K562 (cell line): ENCODE data around the gene ENTR1. TPM values are rescaled to one million over a fixed set of nuclear protein-coding genes. Genes with fewer than 3 reads are reported as not detected.

ENCODE experiments used
- GABPB1 ChIP-seq: sonication (generic); formaldehyde crosslinking; IDR thresholded peaks from 2 replicates; pipeline ENCODE4 v1.8.0; 2022; ENCODE audit warnings: mild to moderate bottlenecking, missing genetic modification reagents
- GTF2B ChIP-seq: IDR thresholded peaks from 2 replicates; pipeline ENCODE4 v1.6.1; 2011; ENCODE audit not compliant: insufficient read length; ENCODE audit errors: extremely low read depth
- HMG20A ChIP-seq: fragments of 450-650 bp; formaldehyde crosslinking; conservative IDR thresholded peaks from 2 replicates; pipeline ENCODE4 v1.4.0; 2020; ENCODE audit warnings: mild to moderate bottlenecking, mixed read lengths
- JUN ChIP-seq, 2 experiments: sonication (generic) in 1 of 2; formaldehyde crosslinking in 1 of 2; IDR thresholded peaks; 2 replicates each; pipeline versions ENCODE4 v1.6.1 to v1.8.0; 2012 to 2022; ENCODE audit warnings: borderline replicate concordance in 2 of 2, mild to moderate bottlenecking in 2 of 2, improper control_type of control experiment in 1 of 2, low read depth in 1 of 2, low read length in 1 of 2, missing genetic modification reagents in 1 of 2
- LARP7 ChIP-seq: fragments of 450-650 bp; IDR thresholded peaks from 2 replicates; pipeline ENCODE4 v1.6.1; 2016
- MYNN ChIP-seq, 2 experiments: sonication (generic); formaldehyde crosslinking in 1 of 2; IDR thresholded peaks; 2 replicates each; pipeline versions ENCODE4 v1.5.0 to v1.6.1; 2016 to 2020; ENCODE audit warnings: antibody characterized with exemption in 1 of 2, missing genetic modification reagents in 1 of 2
- NKRF ChIP-seq: fragments of 450-650 bp; IDR thresholded peaks from 2 replicates; pipeline ENCODE4 v1.6.1; 2016; ENCODE audit warnings: borderline replicate concordance
- PHB ChIP-seq: fragments of 250-450 bp; sonication (Bioruptor Pico); IDR thresholded peaks from 2 replicates; pipeline ENCODE4 v1.5.0; 2021
- RREB1 ChIP-seq: fragments of 250-450 bp; sonication (Bioruptor Pico); IDR thresholded peaks from 2 replicates; pipeline ENCODE4 v1.4.0; 2020
- SIN3B ChIP-seq: fragments of 450-650 bp; IDR thresholded peaks from 2 replicates; pipeline ENCODE4 v1.6.1; 2017; ENCODE audit warnings: low read depth, mild to moderate bottlenecking, moderate library complexity
- SUPT5H ChIP-seq: fragments of 450-650 bp; IDR thresholded peaks from 2 replicates; pipeline ENCODE4 v1.6.1; 2016
- TAL1 ChIP-seq: fragments of 450-650 bp; IDR thresholded peaks from 2 replicates; pipeline ENCODE4 v1.6.1; 2016; ENCODE audit warnings: mild to moderate bottlenecking
- TOE1 ChIP-seq, 2 experiments: fragments of 450-650 bp in 1 of 2; sonication (generic) in 1 of 2; formaldehyde crosslinking in 1 of 2; IDR thresholded peaks; 2 replicates each; pipeline versions ENCODE4 v1.7.1 to v1.8.0; 2016 to 2022; ENCODE audit warnings: borderline replicate concordance in 2 of 2, mild to moderate bottlenecking in 2 of 2, antibody characterized with exemption in 1 of 2, inconsistent platforms in 1 of 2, low read depth in 1 of 2, missing genetic modification reagents in 1 of 2, moderate library complexity in 1 of 2
- ZBTB49 ChIP-seq: sonication (generic); formaldehyde crosslinking; IDR thresholded peaks from 2 replicates; pipeline ENCODE4 v1.8.0; 2022; ENCODE audit warnings: missing genetic modification reagents, mild to moderate bottlenecking, borderline replicate concordance
- ZNF436 ChIP-seq: fragments of 250-450, 450-650 bp; sonication (Bioruptor Pico); formaldehyde crosslinking; IDR thresholded peaks from 2 replicates; pipeline ENCODE4 v1.7.0; 2020; ENCODE audit warnings: mild to moderate bottlenecking
- polyA plus RNA-seq, 8 experiments: library from polyadenylated mRNA; depleted of rRNA in 4 of 8; stranded (reverse) in 5 of 8; unstranded in 3 of 8; fragments of >200 nt; fragmentation: Nextera tagmentation in 2 of 8; fragmentation: Illumina TruSeq in 1 of 8; extraction: Ambion mirVana in 2 of 8; extraction: Trizol in 1 of 8; gene quantifications; 2 replicates each; pipeline versions ENCODE4 v1.2.1 to v1.2.3, GENCODE V29; 2011 to 2014; ENCODE audit warnings: inconsistent platforms in 1 of 8, missing spikeins in 1 of 8
- total RNA-seq, 7 experiments: library from RNA; depleted of rRNA in 6 of 7; stranded (reverse); fragments of >200 nt in 6 of 7; fragmentation: Illumina TruSeq in 2 of 7; extraction: Trizol in 2 of 7; gene quantifications; 2 replicates each; pipeline versions ENCODE4 v1.2.1 to v1.2.3, GENCODE V29; 2011 to 2021; ENCODE audit warnings: low replicate concordance in 1 of 7

The ENTR1 gene
- total and polyA plus RNA-seq, 9 of the 15 experiments (the other 6 are each of a cell fraction or from before 2014, with no cell fraction given): 6.7 to 106 (median 72.6) TPM

GRCh38 chr9:136372561-136373299 is 37.7 kb downstream of the ENTR1 start (continued):
- peak; percentile 48; the same call in 1 of the 2 replicates for TF ChIP-seq JUN (IDR thresholded peaks at IDR 0.05; ENCODE audit: borderline replicate concordance, low read depth, low read length)
- no peak for TF ChIP-seq JUN (CRISPR knock-in tag; IDR thresholded peaks at IDR 0.05; ENCODE audit: borderline replicate concordance)
- no peak for TF ChIP-seq ZBTB49 (CRISPR knock-in tag)
- no peak for TF ChIP-seq RREB1
- 0 out of 2 replicates have a peak, but pooled peaks have one; percentile 15 for TF ChIP-seq LARP7
- peak; percentile 5; the same call in 1 of the 2 replicates for TF ChIP-seq SUPT5H
- TF ChIP-seq SIN3B: peak; percentile 19; the same call in 1 of the 2 replicates
- TF ChIP-seq ZNF436 (CRISPR knock-in tag): no peak
- TF ChIP-seq PHB (CRISPR knock-in tag): no peak
- no peak for TF ChIP-seq TAL1
- peak; percentile 85 for TF ChIP-seq NKRF
- TF ChIP-seq HMG20A (CRISPR knock-in tag): no peak
- TF ChIP-seq GTF2B: no peak
- TF ChIP-seq GABPB1: peak; percentile 67
- TF ChIP-seq MYNN (IDR thresholded peaks at IDR 0.05): peak; percentile 91
- TF ChIP-seq MYNN (CRISPR knock-in tag; IDR thresholded peaks at IDR 0.05): no peak
- TF ChIP-seq TOE1 (IDR thresholded peaks at IDR 0.05; ENCODE audit: borderline replicate concordance): peak; percentile 33; the same call in 1 of the 2 replicates
- TF ChIP-seq TOE1 (CRISPR knock-in tag; IDR thresholded peaks at IDR 0.05; ENCODE audit: borderline replicate concordance, low read depth): no peak
